HG03280 (cell line): Measurements from ENCODE around the gene PKM.
A peak's percentile ranks its signal among the peaks of the same experiment; 100 is the strongest.

ENCODE experiments used
- ATAC-seq: cut with Tn5 transposase; IDR thresholded peaks from one replicate; pipeline ENCODE4 v1.9.1; 2021; ENCODE audit warnings: mild to moderate bottlenecking, moderate library complexity; ENCODE audit not compliant: unreplicated experiment

PKM gene

DNA sequence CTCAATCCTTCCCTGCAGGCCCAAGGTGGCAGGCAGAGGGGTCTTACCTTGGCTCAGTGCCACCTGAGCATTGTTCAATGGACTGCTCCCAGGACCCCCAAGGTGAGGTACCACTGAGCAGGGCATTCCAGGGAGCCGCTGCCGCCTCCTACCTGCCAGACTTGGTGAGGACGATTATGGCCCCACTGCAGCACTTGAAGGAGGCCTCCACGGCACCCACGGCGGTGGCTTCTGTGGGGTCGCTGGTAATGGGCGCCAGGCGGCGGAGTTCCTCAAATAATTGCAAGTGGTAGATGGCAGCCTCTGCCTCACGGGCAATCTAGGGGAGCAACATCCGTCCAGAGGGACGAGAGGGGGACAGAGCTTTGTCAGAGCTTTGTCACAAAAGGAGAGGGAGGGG, 28.7 kb downstream of the PKM start:
- ATAC-seq: no peak

DNA sequence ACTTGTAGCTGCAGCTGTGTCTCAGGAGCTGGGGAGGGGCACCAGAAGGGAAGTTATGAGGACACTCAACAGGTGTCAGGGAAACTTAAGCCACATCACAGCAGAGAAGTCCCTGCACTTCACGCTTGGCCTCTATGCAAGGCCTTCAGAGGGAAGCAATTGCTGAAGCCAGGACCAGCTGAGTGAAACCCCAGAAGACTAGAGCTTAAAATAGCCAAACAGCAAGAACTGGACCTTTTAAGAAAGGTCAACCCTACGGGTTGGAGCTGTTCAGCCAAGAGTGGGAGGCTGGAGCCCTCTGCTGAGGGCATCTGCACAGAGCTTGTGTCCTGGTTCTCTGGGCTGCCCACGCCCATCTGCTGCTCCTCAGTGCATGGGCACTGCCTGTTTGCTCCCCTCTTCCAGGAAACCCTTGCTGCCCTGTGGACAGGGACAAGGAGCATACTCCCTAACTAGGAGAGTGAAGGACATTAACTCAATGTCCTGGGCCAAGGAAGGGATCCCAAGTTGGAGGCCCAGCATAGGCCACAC, 29.5 kb downstream of the PKM start:
- no peak for ATAC-seq

DNA sequence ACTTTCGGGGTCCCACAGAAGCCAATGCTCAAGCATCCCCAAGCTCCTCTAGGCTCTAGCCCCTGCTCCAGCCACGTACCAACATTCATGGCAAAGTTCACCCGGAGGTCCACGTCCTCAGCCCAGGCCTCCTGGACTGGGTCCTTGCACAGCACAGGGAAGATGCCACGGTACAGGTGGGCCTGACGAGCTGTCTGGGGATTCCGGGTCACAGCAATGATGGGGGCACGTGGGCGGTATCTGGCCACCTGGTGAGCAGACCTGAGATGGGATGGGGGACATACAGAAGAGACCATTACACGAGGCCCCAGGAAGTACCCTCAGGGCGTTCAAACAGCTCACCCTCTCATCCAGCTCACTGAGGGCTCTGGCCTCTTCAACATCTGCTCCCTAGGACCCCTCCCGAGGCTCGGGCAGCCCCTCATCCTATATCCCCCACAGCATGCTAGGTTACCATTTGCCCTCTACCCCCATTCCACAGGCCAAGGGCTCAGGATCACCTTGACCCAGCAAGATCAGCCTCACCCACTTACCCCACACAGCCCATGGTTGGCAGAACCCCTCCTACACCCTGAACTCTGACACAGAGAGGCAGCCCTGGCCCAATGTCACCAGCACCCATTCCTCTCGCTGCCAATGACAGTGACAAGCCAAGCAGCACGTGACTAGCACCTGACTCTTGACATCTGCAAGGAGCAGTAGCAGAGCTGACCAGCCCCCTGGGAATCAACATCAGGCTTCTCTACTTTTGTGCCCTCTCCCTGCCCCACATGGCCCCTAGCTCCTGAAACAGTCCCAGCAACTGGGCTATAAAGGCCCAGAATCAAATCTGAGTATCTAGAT, 30.4 kb downstream of the PKM start:
- ATAC-seq: no peak

DNA sequence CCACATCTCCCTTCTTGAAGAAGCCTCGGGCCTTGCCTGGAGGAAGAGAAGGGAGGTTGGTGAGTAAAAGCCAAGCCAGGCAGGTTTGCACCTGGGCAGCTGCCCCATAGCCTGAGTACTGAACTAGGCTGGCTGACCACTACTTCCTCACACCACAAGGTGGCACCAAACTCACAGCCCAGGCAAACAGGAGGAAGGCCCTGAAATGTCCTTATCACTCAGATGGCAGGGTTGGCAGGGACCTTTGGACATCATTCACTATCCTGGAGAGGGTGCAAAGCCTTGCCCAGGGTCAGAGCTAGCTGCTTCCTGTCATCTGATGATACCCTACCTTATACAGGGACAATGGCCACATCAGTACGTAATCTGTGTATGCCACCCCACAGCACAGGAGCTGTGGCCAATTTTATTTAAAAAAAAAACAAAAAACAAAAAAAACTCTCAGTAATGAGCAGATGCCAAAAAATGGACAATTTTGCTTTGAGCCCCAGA, 31.2 kb downstream of the PKM start:
- ATAC-seq: no peak

GRCh38 chr15:72199205-72199515, 31.8 kb downstream of the PKM start:
- ATAC-seq: no peak

GRCh38 chr15:72198356-72199204, 32.4 kb downstream of the PKM start:
- no peak for ATAC-seq

GRCh38 chr15:72197460-72198355, 33.3 kb downstream of the PKM start, which contains the start of gene GRAMD2A:
Gene GRAMD2A (minus strand): TSS chr15:72197787.
- peak; percentile 37 for ATAC-seq

DNA sequence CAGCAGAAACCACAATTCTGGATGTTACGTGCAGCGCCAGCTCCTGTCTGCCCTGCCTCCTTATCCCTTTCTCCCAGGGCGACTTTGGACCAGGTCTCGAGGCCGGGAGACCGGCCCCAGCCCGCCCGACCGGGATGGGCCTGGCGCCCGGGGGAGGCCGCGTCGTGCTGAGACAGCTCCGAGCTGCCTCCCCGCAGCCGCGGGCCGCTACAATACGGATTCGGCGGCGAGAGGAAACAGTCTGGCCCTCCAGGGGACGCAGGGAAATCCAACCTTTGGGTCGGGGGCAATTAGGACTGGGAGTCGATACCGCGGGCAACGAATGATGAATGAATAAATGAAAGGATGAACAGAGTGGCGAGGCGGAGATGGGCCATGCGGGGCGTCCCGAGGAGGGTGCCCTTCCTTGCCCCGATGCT, 33.9 kb downstream of the PKM start:
- no peak for ATAC-seq

DNA sequence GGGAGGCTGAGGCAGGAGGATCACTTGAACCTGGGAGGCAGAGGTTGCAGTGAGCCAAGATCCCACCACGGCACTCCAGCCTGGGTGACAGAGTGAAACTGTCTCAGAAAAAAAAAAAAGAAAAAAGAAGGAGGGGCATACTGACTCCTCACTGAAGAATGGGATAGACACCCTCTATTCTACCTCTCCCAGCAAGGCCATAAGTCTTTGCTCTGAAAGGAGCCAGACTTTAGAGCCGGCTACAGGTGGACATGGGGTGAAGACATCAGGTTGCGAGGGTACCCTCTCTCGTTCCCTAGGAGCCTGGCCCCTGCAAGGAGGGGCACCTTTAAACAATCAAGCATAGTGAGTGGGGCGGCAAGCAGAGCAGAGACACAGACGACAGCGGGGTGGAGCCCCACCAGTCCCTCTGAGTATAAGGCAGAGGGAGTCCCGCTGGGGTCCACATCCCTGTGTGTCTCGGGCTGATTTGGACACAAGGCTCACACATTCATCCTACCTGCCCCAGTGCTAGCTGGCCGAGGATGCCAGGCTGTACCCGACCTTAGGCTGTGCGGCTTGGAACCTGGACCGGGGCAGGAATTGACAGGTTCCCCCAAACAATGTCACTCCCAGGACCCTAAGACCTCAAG, 34.5 kb downstream of the PKM start:
- no peak for ATAC-seq

GRCh38 chr15:72195101-72195511, 35.9 kb downstream of the PKM start:
- no peak for ATAC-seq

DNA sequence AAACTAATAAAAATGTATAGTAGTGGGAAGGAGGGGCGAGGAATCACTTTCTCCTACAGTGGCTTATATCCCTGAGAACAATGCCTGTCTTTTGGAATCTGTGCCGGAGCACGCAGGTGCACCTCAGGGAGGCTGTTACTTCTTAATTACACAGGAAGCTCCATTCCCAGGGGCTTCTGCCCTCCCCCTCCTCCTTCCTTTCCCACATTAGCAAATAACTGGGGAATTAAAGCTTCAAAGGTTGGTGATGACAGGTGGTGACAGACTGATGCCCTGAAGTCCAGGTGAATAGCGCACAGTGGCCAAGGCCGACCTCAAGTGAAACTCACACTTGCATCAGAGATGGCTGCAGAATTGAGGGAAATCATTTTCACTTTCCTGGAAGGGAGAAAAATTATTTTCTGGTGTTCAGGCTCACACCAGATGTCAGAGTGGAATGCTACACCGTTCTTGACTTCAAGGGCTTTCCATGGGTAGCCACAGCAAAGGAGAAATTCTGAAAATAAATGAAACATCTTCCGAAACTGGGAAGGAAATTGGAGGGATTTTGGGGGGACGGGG, 37.1 kb downstream of the PKM start:
- no peak for ATAC-seq

- no peak for ATAC-seq
Measured at GRCh38 chr15:72192416-72192815, 38.6 kb downstream of the PKM start.

- no peak for ATAC-seq
Measured at GRCh38 chr15:72189250-72189902, 41.6 kb downstream of the PKM start.

GRCh38 chr15:72184165-72184811, 46.7 kb downstream of the PKM start:
- ATAC-seq: no peak

DNA sequence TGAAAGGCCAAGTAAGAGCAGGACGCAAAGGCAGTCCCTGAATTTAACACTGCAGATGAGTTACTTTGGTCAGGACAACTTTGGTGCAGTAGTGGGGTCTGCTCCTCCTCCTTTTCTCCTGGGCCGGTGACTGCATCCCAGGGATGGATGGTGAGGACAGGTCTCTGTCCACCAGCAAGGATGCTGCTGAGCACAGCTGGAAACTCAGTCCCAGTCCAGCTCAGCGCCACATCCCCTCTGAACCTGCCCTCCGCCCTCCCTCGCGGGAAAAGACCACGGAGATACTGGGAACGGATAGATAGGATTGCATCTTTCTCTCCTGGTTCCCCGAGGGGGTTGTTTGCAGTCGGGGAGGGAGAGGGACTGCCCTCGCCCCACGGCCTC, 47.2 kb downstream of the PKM start:
- no peak for ATAC-seq

GRCh38 chr15:72182673-72183072, 48.3 kb downstream of the PKM start:
- ATAC-seq: no peak

DNA sequence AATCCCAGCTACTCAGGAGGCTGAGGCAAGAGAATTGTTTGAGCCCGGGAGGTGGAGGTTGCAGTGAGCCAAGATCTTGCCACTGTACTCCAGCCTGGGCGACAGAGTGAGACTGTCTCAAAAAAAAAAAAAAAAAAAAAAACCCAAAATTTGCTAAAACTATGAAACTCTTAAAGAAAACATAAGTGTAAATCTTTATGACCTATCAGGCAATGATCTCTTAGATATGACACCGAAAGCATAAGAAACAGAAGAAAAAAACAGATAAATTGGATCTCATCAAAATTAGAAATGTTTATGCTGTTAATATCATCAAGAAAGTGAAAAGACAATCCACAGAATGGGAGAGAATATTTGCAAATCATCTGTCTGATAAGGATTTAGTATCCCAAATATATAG, 48.7 kb downstream of the PKM start:
- ATAC-seq: no peak

DNA sequence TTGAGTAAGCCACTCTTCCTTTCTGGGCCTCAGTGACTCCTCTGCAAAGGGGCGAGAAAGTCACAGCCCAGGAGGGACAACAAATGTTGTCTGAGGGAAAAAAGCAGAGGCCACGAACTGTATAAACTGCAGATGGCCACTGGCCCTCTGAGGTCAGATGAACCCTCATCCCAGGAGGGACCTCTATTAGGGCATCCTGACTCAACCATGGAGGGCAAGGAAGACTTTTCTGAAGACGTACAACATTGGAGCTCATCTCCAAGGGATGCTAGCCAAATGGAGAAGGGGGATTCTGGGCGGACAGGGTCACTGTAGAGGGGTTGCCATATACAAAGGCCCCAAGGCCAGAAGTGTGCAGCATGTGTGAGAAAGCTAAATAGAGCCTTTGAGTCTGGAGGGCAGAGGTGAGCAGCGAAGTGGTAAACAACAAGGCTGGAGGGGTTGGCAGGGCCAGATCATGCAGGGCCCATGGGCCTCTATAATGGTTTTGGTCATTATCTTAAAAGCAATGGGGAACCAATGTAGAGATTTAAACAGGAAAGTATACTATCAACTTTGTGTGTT, 50.1 kb downstream of the PKM start:
- no peak for ATAC-seq
